SK-N-SH (cell line): Measurements from ENCODE around the gene ARAP1.

Source experiments
- EP300 ChIP-seq, 2 experiments: IDR thresholded peaks; 2 replicates each; pipeline versions ENCODE4 v1.4.0 to v1.6.1; 2012; ENCODE audit warnings: borderline replicate concordance in 1 of 2, low read depth in 1 of 2, low read length in 1 of 2
- EZH2phosphoT487 ChIP-seq: fragments of 200-600 bp; sonication (generic); IDR thresholded peaks from 2 replicates; pipeline ENCODE4 v1.6.1; 2017; ENCODE audit warnings: low read depth, mixed run types, mild to moderate bottlenecking, antibody characterized with exemption, moderate library complexity, borderline replicate concordance
- MEF2A ChIP-seq: IDR thresholded peaks from 2 replicates; pipeline ENCODE4 v1.4.0; 2012; ENCODE audit warnings: low read depth, borderline replicate concordance
- POLR2AphosphoS5 ChIP-seq: IDR thresholded peaks from 2 replicates; pipeline ENCODE4 v1.6.1; 2012; ENCODE audit warnings: low read depth, low read length
- RAD21 ChIP-seq: IDR thresholded peaks from 2 replicates; pipeline ENCODE4 v1.6.1; 2012; ENCODE audit warnings: mild to moderate bottlenecking, low read length
- RCOR1 ChIP-seq: fragments of 150-350 bp; IDR thresholded peaks from 2 replicates; pipeline ENCODE4 v1.6.1; 2017; ENCODE audit warnings: antibody characterized with exemption, low read length
- TEAD4 ChIP-seq: IDR thresholded peaks from 2 replicates; pipeline ENCODE4 v1.4.0; 2012; ENCODE audit warnings: mild to moderate bottlenecking, borderline replicate concordance; ENCODE audit not compliant: insufficient read depth
- TF ChIP-seq, protein P1 (sequence below): fragments of 200-600 bp; sonication (generic); IDR thresholded peaks from 2 replicates; pipeline ENCODE4 v1.6.1; 2017; ENCODE audit warnings: antibody characterized with exemption, mild to moderate bottlenecking, moderate library complexity
- TF ChIP-seq, protein P2 (sequence below): IDR thresholded peaks from 2 replicates; pipeline ENCODE4 v1.4.0; 2012; ENCODE audit warnings: low read depth

DNA sequence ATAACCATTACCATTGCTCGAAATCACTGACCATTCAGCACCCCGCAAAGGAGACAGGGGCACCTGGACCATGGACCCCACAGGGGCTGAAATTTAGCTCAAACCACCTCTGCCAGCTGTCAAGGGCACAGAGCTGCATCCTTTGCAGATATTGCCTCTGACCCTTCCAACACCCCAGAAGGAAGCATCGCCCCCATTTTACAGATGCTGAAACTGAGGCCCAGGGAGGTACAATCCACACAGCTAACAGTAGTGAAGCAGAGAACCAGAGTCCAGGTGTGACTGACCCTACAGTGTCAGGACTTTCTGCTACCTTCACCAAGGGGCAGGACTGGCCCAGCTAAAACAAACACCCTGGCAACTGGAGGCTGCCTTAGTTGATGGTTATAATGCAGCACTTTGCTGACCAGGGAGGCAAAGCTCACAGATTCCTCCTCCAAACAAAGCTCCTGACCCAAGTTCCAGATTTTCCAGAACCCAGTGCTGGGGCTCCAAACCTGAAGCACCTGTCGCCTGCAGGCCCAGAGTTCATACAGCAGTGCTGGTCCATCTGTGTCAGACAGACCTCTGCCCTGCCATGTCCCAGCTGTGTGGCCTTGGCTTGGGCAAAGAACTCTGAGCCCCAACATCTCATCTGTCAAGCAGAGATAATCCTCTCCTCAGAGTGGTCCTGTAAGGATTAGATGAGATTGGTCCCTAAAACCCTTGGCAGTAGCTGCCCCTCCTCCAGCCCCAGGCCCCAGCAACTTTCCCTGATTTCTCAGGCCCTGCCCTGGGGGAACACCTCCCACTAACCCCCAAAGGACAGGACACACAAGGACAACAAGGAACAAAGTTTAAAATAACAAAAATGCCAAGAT, 15.2 kb upstream of the ARAP1 start:
- TF ChIP-seq RAD21 (no peak), RCOR1 (no peak), POLR2AphosphoS5 (no peak), MEF2A (no peak), EZH2phosphoT487 (no peak), TEAD4 (no peak), EP300 (IDR thresholded peaks at IDR 0.05; ENCODE audit: borderline replicate concordance in 1 of 2, low read depth in 1 of 2, low read length in 1 of 2) (no peak)
- TF ChIP-seq, protein P1, sequence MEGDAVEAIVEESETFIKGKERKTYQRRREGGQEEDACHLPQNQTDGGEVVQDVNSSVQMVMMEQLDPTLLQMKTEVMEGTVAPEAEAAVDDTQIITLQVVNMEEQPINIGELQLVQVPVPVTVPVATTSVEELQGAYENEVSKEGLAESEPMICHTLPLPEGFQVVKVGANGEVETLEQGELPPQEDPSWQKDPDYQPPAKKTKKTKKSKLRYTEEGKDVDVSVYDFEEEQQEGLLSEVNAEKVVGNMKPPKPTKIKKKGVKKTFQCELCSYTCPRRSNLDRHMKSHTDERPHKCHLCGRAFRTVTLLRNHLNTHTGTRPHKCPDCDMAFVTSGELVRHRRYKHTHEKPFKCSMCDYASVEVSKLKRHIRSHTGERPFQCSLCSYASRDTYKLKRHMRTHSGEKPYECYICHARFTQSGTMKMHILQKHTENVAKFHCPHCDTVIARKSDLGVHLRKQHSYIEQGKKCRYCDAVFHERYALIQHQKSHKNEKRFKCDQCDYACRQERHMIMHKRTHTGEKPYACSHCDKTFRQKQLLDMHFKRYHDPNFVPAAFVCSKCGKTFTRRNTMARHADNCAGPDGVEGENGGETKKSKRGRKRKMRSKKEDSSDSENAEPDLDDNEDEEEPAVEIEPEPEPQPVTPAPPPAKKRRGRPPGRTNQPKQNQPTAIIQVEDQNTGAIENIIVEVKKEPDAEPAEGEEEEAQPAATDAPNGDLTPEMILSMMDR: no peak
- TF ChIP-seq, protein P2, sequence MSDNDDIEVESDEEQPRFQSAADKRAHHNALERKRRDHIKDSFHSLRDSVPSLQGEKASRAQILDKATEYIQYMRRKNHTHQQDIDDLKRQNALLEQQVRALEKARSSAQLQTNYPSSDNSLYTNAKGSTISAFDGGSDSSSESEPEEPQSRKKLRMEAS: no peak
